ENCODE measurements around the gene MBNL1. TPM values are rescaled to one million over a fixed set of nuclear protein-coding genes. Genes with fewer than 3 reads are reported as not detected.

The MBNL1 gene
- total and polyA plus RNA-seq, 2 of the 13 experiments (the other 11 are each of a cell fraction or from before 2014, with no cell fraction given) = 27.1 to 55.4 TPM

DNA sequence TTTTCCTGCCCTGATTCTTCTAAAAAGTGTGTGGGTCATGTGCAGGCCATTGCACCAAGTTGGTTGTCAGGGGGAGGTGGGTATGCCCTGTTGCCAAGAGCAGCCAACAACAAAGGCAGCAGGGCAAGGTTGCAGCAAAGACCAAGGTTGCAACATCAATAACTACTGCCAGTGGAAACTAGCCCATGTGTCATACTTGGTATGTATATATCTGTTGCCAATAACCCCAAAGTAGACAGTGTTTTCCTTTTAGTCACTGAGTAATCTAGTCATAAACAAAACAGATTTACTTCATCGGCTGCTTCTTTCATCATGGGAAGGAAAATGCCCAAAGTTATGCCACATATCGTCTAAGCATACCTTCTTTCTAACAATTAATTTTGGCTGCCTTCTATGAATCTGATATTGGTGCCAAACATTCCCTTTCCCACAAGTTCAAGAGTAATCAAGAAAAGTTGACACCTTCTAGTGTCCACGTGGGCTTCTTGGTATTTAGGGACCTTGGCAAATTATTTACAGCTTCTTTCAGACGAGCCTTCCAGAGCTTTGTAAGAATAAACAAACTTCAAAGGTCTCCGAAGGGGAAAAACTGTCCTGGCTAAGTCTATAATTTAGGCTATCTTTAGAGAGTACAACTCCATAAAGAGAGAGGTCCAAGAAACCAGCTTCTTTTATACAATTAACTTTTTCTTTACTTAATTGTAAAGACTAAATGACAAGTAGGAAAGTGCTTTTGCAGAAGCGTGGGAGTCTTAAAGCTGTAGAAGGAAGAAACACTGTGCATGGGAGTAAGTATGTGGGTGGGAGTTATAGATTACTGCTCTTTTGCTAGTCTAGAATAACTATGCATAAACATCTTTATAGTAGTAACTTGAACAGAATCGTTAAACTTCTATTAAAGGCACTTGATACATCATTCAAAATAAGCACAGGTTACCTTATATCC is 10.0 kb upstream of the MBNL1 start (continued):
- TF ChIP-seq ZNF567 (CRISPR knock-in tag; IDR thresholded peaks at IDR 0.05; ENCODE audit: borderline replicate concordance) (no peak), ZNF441 (CRISPR knock-in tag; IDR thresholded peaks at IDR 0.05; ENCODE audit: borderline replicate concordance) (no peak), RELA (CRISPR knock-in tag; IDR thresholded peaks at IDR 0.05) (no peak), ISX (CRISPR knock-in tag; conservative IDR thresholded peaks at IDR 0.05) (no peak), DR1 (CRISPR knock-in tag; IDR thresholded peaks at IDR 0.05) (no peak), TRIM24 (CRISPR knock-in tag; IDR thresholded peaks at IDR 0.05) (no peak), SRSF4 (IDR thresholded peaks at IDR 0.05; ENCODE audit: low read depth, low read length, poor library complexity, severe bottlenecking) (no peak), ZNF317 (CRISPR knock-in tag; IDR thresholded peaks at IDR 0.05) (no peak), TP53 (CRISPR knock-in tag; conservative IDR thresholded peaks at IDR 0.05) (no peak), ZNF30 (CRISPR knock-in tag; IDR thresholded peaks at IDR 0.05) (no peak), ZNF709 (CRISPR knock-in tag; IDR thresholded peaks at IDR 0.05) (no peak), THYN1 (CRISPR knock-in tag; IDR thresholded peaks at IDR 0.05; ENCODE audit: borderline replicate concordance, low read depth) (no peak)
- TF ChIP-seq, protein P1, sequence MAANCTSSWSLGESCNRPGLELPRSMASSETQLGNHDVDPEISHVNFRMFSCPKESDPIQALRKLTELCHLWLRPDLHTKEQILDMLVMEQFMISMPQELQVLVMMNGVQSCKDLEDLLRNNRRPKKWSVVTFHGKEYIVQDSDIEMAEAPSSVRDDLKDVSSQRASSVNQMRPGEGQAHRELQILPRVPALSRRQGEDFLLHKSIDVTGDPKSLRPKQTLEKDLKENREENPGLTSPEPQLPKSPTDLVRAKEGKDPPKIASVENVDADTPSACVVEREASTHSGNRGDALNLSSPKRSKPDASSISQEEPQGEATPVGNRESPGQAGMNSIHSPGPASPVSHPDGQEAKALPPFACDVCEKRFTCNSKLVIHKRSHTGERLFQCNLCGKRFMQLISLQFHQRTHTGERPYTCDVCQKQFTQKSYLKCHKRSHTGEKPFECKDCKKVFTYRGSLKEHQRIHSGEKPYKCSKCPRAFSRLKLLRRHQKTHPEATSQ (CRISPR knock-in tag; IDR thresholded peaks at IDR 0.05; ENCODE audit: borderline replicate concordance) = no peak
- TF ChIP-seq, protein P2, sequence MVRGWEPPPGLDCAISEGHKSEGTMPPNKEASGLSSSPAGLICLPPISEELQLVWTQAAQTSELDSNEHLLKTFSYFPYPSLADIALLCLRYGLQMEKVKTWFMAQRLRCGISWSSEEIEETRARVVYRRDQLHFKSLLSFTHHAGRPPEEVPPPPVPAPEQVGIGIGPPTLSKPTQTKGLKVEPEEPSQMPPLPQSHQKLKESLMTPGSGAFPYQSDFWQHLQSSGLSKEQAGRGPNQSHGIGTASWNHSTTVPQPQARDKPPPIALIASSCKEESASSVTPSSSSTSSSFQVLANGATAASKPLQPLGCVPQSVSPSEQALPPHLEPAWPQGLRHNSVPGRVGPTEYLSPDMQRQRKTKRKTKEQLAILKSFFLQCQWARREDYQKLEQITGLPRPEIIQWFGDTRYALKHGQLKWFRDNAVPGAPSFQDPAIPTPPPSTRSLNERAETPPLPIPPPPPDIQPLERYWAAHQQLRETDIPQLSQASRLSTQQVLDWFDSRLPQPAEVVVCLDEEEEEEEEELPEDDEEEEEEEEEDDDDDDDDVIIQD (CRISPR knock-in tag; IDR thresholded peaks at IDR 0.05; ENCODE audit: low read depth) = peak; percentile 74; the same call in 1 of the 2 replicates
- TF ChIP-seq, protein P3, sequence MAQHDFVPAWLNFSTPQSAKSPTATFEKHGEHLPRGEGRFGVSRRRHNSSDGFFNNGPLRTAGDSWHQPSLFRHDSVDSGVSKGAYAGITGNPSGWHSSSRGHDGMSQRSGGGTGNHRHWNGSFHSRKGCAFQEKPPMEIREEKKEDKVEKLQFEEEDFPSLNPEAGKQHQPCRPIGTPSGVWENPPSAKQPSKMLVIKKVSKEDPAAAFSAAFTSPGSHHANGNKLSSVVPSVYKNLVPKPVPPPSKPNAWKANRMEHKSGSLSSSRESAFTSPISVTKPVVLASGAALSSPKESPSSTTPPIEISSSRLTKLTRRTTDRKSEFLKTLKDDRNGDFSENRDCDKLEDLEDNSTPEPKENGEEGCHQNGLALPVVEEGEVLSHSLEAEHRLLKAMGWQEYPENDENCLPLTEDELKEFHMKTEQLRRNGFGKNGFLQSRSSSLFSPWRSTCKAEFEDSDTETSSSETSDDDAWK (CRISPR knock-in tag; IDR thresholded peaks at IDR 0.05) = no peak
- TF ChIP-seq, protein P4, sequence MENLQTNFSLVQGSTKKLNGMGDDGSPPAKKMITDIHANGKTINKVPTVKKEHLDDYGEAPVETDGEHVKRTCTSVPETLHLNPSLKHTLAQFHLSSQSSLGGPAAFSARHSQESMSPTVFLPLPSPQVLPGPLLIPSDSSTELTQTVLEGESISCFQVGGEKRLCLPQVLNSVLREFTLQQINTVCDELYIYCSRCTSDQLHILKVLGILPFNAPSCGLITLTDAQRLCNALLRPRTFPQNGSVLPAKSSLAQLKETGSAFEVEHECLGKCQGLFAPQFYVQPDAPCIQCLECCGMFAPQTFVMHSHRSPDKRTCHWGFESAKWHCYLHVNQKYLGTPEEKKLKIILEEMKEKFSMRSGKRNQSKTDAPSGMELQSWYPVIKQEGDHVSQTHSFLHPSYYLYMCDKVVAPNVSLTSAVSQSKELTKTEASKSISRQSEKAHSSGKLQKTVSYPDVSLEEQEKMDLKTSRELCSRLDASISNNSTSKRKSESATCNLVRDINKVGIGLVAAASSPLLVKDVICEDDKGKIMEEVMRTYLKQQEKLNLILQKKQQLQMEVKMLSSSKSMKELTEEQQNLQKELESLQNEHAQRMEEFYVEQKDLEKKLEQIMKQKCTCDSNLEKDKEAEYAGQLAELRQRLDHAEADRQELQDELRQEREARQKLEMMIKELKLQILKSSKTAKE (CRISPR knock-in tag; IDR thresholded peaks at IDR 0.05; ENCODE audit: borderline replicate concordance) = no peak; the same call in 1 of the 2 replicates
- TF ChIP-seq, protein P5, sequence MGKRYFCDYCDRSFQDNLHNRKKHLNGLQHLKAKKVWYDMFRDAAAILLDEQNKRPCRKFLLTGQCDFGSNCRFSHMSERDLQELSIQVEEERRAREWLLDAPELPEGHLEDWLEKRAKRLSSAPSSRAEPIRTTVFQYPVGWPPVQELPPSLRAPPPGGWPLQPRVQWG (CRISPR knock-in tag; IDR thresholded peaks at IDR 0.05; ENCODE audit: borderline replicate concordance, low read depth) = no peak
- TF ChIP-seq, protein P6, sequence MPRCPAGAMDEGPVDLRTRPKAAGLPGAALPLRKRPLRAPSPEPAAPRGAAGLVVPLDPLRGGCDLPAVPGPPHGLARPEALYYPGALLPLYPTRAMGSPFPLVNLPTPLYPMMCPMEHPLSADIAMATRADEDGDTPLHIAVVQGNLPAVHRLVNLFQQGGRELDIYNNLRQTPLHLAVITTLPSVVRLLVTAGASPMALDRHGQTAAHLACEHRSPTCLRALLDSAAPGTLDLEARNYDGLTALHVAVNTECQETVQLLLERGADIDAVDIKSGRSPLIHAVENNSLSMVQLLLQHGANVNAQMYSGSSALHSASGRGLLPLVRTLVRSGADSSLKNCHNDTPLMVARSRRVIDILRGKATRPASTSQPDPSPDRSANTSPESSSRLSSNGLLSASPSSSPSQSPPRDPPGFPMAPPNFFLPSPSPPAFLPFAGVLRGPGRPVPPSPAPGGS (CRISPR knock-in tag; IDR thresholded peaks at IDR 0.05) = no peak
- TF ChIP-seq, protein P7, sequence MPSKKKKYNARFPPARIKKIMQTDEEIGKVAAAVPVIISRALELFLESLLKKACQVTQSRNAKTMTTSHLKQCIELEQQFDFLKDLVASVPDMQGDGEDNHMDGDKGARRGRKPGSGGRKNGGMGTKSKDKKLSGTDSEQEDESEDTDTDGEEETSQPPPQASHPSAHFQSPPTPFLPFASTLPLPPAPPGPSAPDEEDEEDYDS (CRISPR knock-in tag; IDR thresholded peaks at IDR 0.05) = no peak
